ENCODE results near the gene PHRF1.
"Not testable (repeated sequence)": the region's sequence is repeated elsewhere in the genome, so short reads cannot be mapped to it uniquely, and the experiment has no call there.

The PHRF1 gene

DNA sequence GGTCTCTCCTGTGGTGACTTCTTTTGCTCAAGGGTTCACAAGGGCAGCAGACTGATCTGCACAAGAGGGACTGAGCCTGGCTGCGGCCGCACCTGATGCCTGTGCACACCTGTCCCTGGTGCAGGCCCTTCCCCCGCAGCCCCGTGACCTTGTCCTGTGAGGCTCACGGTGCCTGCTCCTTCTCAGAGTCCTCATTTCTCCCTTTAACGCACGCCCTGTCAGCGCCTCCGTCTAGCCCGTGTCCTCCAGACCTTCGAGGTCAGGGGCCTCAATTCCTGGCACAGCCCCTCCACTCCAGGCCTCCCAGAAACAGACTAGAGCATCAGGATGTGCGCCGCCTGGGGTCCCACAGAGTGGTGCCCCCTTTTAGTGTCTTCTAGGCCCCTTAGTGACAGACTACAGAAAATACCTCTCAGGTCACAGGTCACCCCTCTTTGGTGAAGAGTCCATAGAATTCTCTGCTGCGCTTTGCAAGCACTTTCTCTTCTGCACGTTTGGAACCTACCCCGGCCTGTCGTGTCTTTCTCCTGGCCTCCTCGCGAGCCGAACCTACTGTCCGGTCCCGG is 59.8 kb downstream of the PHRF1 start:
- DNase-seq (ENCODE audit: low read depth in 2 of 2), result no peak

- DNase-seq (ENCODE audit: low read depth in 2 of 2), result no peak
Observed at GRCh38 chr11:636511-637332, 60.5 kb downstream of the PHRF1 start, which contains the start of gene DRD4. TSS of gene DRD4 (plus strand) at chr11:637269. CDS start at chr11:637305, 36 bp downstream.

- no peak for DNase-seq (ENCODE audit: low read depth in 2 of 2)
Observed at GRCh38 chr11:637333-637592, 61.0 kb downstream of the PHRF1 start.

DNA sequence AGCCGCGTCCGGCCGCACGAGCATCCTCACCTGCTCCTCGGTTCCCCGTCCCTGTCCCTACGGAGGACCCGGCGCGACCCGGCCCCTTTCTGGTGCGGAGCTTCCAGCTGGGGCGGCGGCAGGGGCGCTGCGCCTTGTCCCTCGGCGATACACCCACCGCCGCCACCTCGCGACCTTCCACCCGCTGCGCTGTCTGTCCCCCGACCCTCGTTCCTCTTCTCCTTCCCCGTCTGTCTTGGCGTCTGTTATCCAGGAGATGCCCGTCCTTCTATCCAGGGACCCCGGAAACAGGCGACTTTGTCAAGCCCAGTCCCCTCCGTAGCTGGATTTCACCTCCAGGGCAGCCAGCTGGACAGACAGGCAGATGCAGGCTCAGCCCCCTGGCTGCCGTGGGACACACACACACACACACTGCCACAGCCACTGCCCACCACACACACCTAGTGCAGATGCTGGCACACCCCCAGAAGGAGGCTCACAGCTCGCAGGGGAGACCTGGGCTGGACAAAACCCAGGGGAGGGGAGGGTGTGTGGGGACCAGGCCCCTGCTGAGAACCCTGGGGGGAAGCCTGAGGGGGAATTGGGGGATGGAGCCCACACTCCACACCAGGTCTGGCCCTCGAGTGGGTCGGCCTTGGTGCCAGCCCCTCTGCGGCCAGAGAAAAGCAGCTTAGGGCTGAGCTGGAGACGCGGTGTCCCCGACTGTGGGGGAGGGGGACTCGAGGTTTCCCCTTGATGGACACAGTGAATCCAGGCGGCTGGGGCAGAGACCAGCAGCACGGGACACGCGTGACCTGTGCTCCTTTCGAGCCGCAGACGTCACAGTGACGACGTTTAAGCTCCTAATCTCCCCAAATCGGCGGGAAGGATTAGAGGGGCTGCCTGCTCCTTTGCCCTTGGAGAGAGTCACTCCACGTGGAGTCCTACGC is 61.6 kb downstream of the PHRF1 start:
- no peak for DNase-seq (ENCODE audit: low read depth in 2 of 2)

DNA sequence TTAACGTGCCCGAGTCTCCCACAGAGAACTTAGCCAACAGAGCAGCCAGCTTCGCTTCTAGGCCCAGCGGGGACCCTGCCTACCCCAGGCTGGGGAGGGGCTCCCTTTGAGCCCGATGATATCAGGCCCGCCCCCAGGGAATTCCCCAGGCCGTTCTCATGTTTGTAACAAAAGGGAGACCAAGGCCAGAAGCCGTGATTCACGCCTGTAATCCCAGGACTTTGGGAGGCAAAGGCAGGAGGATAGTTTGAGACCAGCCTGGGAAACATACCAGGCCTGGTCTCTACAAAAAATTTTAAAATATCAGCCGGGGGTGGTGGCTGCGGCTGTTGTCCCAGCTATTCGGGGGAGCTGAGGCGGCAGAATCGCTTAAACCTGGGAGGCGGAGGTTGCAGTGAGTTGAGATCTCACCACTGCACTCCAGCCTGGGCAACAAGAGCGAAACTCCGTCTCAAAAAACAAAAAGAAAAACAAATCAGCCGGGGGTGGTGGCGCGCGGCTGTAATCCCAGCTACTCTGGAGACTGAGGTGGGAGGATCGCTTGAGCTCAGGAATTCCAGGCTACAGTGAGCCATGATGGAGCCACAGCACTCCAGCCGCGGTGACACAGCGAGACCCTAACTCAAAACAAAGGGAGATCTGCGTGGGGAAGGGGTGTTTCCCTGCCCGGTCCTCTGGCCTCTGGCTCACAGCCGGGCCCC is 62.5 kb downstream of the PHRF1 start:
- DNase-seq (ENCODE audit: low read depth in 2 of 2), result no peak

DNA sequence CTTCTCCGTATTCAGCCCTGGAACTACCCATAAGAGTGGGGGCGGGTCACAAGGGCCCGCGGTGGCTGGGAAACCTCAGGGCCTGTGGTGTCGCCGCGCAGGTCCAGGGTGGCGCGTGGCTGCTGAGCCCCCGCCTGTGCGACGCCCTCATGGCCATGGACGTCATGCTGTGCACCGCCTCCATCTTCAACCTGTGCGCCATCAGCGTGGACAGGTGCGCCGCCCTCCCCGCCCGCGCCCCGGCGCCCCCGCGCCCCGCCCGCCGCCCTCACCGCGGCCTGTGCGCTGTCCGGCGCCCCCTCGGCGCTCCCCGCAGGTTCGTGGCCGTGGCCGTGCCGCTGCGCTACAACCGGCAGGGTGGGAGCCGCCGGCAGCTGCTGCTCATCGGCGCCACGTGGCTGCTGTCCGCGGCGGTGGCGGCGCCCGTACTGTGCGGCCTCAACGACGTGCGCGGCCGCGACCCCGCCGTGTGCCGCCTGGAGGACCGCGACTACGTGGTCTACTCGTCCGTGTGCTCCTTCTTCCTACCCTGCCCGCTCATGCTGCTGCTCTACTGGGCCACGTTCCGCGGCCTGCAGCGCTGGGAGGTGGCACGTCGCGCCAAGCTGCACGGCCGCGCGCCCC is 63.2 kb downstream of the PHRF1 start:
- no peak for DNase-seq (ENCODE audit: low read depth in 2 of 2)

DNA sequence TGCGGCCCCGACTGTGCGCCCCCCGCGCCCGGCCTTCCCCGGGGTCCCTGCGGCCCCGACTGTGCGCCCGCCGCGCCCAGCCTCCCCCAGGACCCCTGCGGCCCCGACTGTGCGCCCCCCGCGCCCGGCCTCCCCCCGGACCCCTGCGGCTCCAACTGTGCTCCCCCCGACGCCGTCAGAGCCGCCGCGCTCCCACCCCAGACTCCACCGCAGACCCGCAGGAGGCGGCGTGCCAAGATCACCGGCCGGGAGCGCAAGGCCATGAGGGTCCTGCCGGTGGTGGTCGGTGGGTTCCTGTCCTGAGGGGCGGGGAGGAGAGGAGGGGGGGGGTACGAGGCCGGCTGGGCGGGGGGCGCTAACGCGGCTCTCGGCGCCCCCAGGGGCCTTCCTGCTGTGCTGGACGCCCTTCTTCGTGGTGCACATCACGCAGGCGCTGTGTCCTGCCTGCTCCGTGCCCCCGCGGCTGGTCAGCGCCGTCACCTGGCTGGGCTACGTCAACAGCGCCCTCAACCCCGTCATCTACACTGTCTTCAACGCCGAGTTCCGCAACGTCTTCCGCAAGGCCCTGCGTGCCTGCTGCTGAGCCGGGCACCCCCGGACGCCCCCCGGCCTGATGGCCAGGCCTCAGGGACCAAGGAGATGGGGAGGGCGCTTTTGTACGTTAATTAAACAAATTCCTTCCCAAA is 63.9 kb downstream of the PHRF1 start:
- DNase-seq (ENCODE audit: low read depth in 2 of 2), result no peak

GRCh38 chr11:641806-642370 is 65.6 kb downstream of the PHRF1 start:
- DNase-seq (ENCODE audit: low read depth in 2 of 2), result no peak

DNA sequence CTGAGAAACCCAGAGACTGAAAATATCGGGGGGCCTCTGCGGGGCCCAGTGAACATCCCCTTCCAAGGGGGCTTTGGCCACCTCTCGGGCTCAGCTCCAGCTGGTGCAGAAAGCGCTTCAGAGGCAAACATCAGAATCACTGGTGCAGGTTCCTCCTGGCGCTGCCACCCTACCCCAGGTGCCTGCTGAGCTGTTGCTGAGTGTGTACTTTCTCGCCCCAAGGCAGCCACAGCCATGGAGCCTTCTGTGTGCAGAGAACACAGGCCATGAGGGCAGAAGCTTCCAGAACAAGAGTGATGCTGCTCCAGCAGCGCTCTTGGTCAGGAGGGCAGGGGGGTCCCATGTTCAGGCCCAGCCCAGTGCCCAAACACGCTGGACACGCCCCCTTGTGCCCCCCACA is 67.1 kb downstream of the PHRF1 start:
- DNase-seq (ENCODE audit: low read depth in 2 of 2), result no peak

GRCh38 chr11:643849-644738 is 67.8 kb downstream of the PHRF1 start:
- DNase-seq (ENCODE audit: low read depth in 2 of 2), result no peak

- no peak for DNase-seq (ENCODE audit: low read depth in 2 of 2)
Observed at GRCh38 chr11:645536-645935, 69.3 kb downstream of the PHRF1 start.

DNA sequence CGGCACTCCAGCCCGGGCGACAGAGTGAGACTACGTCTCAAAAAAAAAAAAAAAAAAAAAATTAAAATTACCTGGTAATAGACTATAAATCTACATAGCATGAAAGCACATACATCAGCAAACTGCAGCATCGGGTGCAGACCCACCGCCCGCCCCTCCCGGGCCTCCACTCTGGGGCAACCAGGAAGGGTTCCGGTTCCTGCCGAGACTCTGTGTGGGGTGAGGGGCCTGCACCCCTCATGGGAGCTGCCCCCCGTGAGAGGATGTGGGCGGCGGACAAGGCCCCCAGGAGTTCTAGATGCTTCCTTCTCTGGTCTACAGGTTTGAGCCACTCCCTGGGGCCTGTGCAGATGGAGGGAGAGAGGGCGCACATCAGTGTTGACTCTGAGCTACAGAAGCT is 69.9 kb downstream of the PHRF1 start:
- no peak for DNase-seq (ENCODE audit: low read depth in 2 of 2)

- not testable (repeated sequence) for DNase-seq (ENCODE audit: low read depth in 2 of 2)
Observed at GRCh38 chr11:647672-648158, 71.4 kb downstream of the PHRF1 start.

DNA sequence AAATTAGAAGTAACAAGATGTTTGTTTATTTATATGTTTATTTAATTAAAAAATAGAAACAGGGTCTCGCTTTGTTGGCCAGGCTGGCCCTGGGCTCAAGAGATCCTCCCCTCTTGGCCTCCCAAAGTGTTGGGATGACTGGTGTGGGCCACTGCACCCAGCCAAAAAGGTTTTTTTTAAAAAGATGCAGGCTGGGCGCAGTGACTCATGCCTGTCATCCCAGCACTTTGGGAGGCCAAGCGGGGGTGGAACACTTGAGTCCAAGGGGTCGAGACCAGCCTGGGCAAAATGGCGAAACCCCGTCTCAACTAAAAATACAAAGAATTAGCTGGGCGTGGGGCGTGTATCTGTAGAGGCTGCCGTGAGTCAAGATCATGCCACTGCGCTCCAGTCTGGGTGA is 74.2 kb downstream of the PHRF1 start:
- DNase-seq (ENCODE audit: low read depth in 2 of 2), result no peak

- not testable (repeated sequence) for DNase-seq (ENCODE audit: low read depth in 2 of 2)
Observed at GRCh38 chr11:653136-653535, 76.9 kb downstream of the PHRF1 start.

GRCh38 chr11:653837-654236 is 77.6 kb downstream of the PHRF1 start:
- no peak for DNase-seq (ENCODE audit: low read depth in 2 of 2)

DNA sequence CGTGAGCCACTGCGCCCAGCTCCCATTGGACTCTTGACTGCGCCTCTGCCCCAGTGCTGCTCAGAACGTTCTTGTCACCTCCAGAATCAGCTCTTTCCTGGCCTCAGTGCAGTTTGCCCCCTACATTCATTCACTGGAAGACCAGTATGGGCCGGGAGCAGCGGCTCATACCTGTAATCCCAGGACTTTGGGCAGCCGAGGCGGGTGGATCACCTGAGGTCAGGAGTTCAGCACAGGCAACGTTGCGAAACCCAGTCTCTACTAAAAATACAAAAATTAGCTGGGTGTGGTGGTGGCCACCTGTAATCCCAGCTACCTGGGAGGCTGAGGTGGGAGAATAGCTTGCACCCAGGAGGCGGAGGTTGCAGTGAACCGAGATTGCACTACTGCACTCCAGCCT is 78.2 kb downstream of the PHRF1 start:
- not testable (repeated sequence) for DNase-seq (ENCODE audit: low read depth in 2 of 2)

DNA sequence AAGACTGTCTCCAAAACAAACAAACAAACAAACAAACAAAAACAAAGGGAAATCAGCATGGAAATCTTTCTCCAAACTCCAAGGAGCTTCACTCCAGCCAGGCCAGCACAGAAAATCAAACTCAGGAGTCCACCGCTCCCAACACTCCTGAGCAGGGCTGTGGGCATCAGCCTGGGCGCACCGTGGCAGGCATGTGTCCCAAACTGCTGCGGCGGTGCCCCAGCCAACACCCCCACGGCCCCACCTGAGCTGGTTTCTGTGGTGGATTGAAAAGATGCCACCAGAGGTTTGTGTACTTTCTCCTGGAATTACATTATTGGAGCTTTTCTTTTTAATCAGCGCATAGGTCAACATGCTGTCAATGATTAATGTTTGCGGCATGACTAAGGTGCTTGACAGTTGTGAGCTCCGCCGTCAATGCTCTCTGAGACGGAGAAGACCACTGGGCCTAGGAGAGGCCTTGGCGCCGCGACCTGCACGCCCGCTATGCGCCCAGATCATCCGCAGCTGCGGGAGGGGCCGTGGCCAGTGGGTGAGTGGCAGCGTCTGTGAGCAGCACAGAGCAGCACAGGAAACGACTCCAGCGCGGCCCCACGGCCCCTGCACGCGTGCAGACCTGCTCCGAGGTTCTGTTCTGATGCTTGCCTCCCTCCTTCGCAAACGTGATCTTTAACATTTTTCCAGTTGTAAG is 78.9 kb downstream of the PHRF1 start:
- DNase-seq (ENCODE audit: low read depth in 2 of 2), result no peak

DNA sequence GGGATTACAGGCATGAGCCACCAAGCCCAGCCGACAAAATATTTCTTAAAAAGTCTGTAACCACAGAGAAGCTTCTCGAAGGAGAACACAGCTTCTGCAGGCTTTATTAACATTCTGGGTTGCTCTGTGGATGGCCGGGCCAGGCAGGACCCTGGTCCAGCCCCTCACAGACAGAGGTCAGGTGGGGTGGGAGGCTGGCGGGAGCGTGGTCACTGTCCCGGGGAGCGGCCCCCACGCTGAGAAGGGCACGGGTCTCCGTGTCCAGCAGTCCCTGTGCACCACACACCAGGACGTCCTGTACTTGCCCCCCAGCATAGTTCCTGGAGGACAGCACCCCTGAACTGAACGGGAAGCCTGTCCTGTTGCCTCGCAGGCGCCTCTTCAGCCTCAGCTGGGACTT is 80.2 kb downstream of the PHRF1 start:
- DNase-seq (ENCODE audit: low read depth in 2 of 2), result no peak
